ENCODE measurements around the gene KCND3.

- TF ChIP-seq CTCF (IDR thresholded peaks at IDR 0.05): no peak
- no peak for TF ChIP-seq POLR2A (IDR thresholded peaks at IDR 0.05)
Measured at GRCh38 chr1:111953797-111954196, 35.7 kb downstream of the KCND3 start.

Measured in Peyer's patch (tissue), 4 donors.